ENCODE data around the gene ENTPD7.

GRCh38 chr10:99730026-99730425, 70.7 kb downstream of the ENTPD7 start:
- TF ChIP-seq CTCF (IDR thresholded peaks at IDR 0.05; ENCODE audit: low read depth, low read length) (no peak), POLR2A (IDR thresholded peaks at IDR 0.05; ENCODE audit: extremely low read depth, insufficient read length) (no peak), MAX (IDR thresholded peaks at IDR 0.05; ENCODE audit: low read depth, low read length) (no peak)

Measured in NB4 (cell line).